Measurements from ENCODE around the gene NAALADL2.

The NAALADL2 gene

DNA sequence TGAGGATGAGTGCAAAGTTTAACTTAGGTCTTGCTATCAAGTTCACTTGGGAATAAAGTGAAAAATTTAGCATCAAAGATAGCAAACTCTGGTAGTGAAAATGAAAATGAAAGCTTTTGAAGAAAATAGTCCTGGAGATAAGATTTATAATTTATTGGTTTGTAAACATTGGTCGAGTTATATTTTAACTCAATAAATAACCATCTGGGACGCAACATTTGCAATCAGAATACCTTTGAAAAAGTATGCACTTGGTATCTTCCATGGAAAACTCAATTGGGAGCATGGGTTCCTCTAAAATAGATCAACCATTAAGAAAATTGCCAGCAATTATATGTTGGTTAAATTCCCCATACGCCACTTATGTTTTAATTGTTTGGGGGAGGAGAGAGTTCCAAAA, 209.5 kb downstream of the NAALADL2 start:
- no peaks in the 10 kb centered on the region for H3F3A ChIP-seq (ENCODE audit: insufficient read depth)
- no peaks in the 10 kb centered on the region for H3K36me3 ChIP-seq (ENCODE audit: low read length)
- H3K27ac ChIP-seq (ENCODE audit: low read depth, low read length) = no peak overlapping the region
- no peaks in the 10 kb centered on the region for H4K20me1 ChIP-seq (ENCODE audit: low read depth, low read length)
- H2AFZ ChIP-seq (ENCODE audit: low read depth, low read length, severe bottlenecking) = no peak overlapping the region
- TF ChIP-seq, protein P1, sequence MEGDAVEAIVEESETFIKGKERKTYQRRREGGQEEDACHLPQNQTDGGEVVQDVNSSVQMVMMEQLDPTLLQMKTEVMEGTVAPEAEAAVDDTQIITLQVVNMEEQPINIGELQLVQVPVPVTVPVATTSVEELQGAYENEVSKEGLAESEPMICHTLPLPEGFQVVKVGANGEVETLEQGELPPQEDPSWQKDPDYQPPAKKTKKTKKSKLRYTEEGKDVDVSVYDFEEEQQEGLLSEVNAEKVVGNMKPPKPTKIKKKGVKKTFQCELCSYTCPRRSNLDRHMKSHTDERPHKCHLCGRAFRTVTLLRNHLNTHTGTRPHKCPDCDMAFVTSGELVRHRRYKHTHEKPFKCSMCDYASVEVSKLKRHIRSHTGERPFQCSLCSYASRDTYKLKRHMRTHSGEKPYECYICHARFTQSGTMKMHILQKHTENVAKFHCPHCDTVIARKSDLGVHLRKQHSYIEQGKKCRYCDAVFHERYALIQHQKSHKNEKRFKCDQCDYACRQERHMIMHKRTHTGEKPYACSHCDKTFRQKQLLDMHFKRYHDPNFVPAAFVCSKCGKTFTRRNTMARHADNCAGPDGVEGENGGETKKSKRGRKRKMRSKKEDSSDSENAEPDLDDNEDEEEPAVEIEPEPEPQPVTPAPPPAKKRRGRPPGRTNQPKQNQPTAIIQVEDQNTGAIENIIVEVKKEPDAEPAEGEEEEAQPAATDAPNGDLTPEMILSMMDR (IDR thresholded peaks at IDR 0.05; ENCODE audit: insufficient read depth, low read length, poor library complexity, severe bottlenecking) = no peak
- no peak for TF ChIP-seq EZH2phosphoT487 (conservative IDR thresholded peaks at IDR 0.05; ENCODE audit: low read length)
- no peaks in the 10 kb centered on the region for H3K79me2 ChIP-seq (ENCODE audit: insufficient read depth, low read length)
- H3K9ac ChIP-seq (ENCODE audit: low read length) = no peak overlapping the region
- H3K4me2 ChIP-seq (ENCODE audit: low read depth, low read length, poor library complexity, severe bottlenecking) = no peak overlapping the region
- no peaks in the 10 kb centered on the region for H3K9me2 ChIP-seq (replicated peaks; ENCODE audit: insufficient read depth, low read length)
- no peaks in the 10 kb centered on the region for H3K9me3 ChIP-seq (ENCODE audit: insufficient read depth, low read length)
- H3K27me3 ChIP-seq (ENCODE audit: low read length) = no peaks in the 10 kb centered on the region
- H3K4me3 ChIP-seq (ENCODE audit: insufficient read depth, low read length, poor library complexity, severe bottlenecking) = no peak overlapping the region

DNA sequence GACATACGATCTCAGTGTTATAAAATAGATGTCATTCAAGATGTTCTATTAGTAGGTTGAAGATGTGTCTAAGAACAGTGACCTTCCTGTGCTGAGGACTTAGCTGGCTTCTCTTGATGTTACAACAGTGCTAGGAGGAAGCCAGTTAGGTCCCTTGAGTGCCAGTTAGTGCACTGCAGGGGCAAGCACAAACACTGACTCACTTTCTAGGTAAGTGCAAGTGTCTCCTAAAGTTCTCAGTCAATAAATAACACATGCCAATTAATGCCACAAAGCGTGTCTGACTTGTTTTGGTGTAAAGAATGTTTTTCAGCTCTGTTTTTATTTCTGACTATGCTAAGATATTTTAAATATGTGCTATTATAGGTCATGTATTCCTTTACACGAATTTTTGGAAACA, 211.8 kb downstream of the NAALADL2 start:
- H3K36me3 ChIP-seq (ENCODE audit: low read length) = no peaks in the 10 kb centered on the region
- no peak overlapping the region for H3K27ac ChIP-seq (ENCODE audit: low read depth, low read length)
- TF ChIP-seq, protein P1 (IDR thresholded peaks at IDR 0.05; ENCODE audit: insufficient read depth, low read length, poor library complexity, severe bottlenecking) = no peak
- TF ChIP-seq EZH2phosphoT487 (conservative IDR thresholded peaks at IDR 0.05; ENCODE audit: low read length) = no peak
- H3F3A ChIP-seq (ENCODE audit: insufficient read depth) = no peaks in the 10 kb centered on the region
- no peaks in the 10 kb centered on the region for H3K9me3 ChIP-seq (ENCODE audit: insufficient read depth, low read length)
- no peaks in the 10 kb centered on the region for H3K9me2 ChIP-seq (replicated peaks; ENCODE audit: insufficient read depth, low read length)
- H3K79me2 ChIP-seq (ENCODE audit: insufficient read depth, low read length) = no peaks in the 10 kb centered on the region
- H4K20me1 ChIP-seq (ENCODE audit: low read depth, low read length) = no peaks in the 10 kb centered on the region
- H3K27me3 ChIP-seq (ENCODE audit: low read length) = no peaks in the 10 kb centered on the region
- H3K4me3 ChIP-seq (ENCODE audit: insufficient read depth, low read length, poor library complexity, severe bottlenecking) = no peak overlapping the region
- H3K9ac ChIP-seq (ENCODE audit: low read length) = no peak overlapping the region
- no peak overlapping the region for H2AFZ ChIP-seq (ENCODE audit: low read depth, low read length, severe bottlenecking)
- H3K4me2 ChIP-seq (ENCODE audit: low read depth, low read length, poor library complexity, severe bottlenecking) = no peak overlapping the region

DNA sequence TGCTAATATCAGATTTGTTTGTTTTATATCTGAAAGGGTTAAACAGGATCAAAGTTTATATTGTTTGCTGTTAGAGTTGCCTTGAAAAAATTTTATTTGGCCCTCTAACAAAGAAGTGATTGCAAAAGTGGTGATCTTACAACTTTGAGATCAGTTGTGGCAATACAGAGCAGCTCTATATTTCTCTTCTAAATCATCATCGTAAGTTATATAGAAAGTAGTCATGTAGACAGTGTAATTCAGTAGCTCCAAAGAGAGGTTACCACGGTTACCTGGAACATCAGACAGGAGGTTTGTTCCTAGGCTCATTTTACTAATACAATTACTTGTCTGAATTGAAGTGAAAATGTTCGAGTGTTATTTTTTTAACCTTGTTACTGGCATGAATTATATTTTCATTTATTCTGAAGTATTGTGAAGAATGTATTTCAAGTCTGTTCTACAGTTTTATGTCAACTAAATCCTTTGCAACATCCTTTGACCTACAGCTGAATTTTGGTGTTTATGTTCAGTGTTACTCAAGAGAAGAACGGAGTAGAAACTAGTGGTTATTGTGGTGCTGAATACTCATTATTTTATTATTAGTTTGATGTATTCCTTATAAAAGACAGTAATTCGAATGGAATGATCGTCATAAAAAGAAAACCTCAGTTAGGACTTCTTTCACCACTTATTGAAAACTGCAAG, 214.2 kb downstream of the NAALADL2 start:
- no peaks in the 10 kb centered on the region for H3K9me2 ChIP-seq (replicated peaks; ENCODE audit: insufficient read depth, low read length)
- no peak overlapping the region for H3K9ac ChIP-seq (ENCODE audit: low read length)
- no peaks in the 10 kb centered on the region for H4K20me1 ChIP-seq (ENCODE audit: low read depth, low read length)
- H3K36me3 ChIP-seq (ENCODE audit: low read length) = no peaks in the 10 kb centered on the region
- no peak overlapping the region for H3K4me2 ChIP-seq (ENCODE audit: low read depth, low read length, poor library complexity, severe bottlenecking)
- H3K27ac ChIP-seq (ENCODE audit: low read depth, low read length) = no peak overlapping the region
- H3K9me3 ChIP-seq (ENCODE audit: insufficient read depth, low read length) = no peaks in the 10 kb centered on the region
- H3K79me2 ChIP-seq (ENCODE audit: insufficient read depth, low read length) = no peaks in the 10 kb centered on the region
- no peak overlapping the region for H2AFZ ChIP-seq (ENCODE audit: low read depth, low read length, severe bottlenecking)
- TF ChIP-seq EZH2phosphoT487 (conservative IDR thresholded peaks at IDR 0.05; ENCODE audit: low read length) = no peak
- TF ChIP-seq, protein P1 (IDR thresholded peaks at IDR 0.05; ENCODE audit: insufficient read depth, low read length, poor library complexity, severe bottlenecking) = no peak
- no peaks in the 10 kb centered on the region for H3K27me3 ChIP-seq (ENCODE audit: low read length)
- H3K4me3 ChIP-seq (ENCODE audit: insufficient read depth, low read length, poor library complexity, severe bottlenecking) = no peak overlapping the region
- H3F3A ChIP-seq (ENCODE audit: insufficient read depth) = no peaks in the 10 kb centered on the region
